ENCODE results near the gene CCNA2. TPM values are rescaled to one million over a fixed set of nuclear protein-coding genes. Genes with fewer than 3 reads are reported as not detected.

The CCNA2 gene
- total and polyA plus RNA-seq, 2 experiments from 2014 or later = 15.1 to 21.6 TPM

GRCh38 chr4:121794505-121795188 is 29.0 kb downstream of the CCNA2 start:
- Histone ChIP-seq H3K27ac (peak overlapping the region; percentile 27), H2AFZ (no peak overlapping the region), H3K4me2 (no peak overlapping the region), H3K4me1 (ENCODE audit: insufficient read depth) (peaks cover 4% of the 10 kb centered on the region), H3K4me3 (no peak overlapping the region), H3K9me2 (replicated peaks; ENCODE audit: insufficient read depth) (no peaks in the 10 kb centered on the region), H4K20me1 (ENCODE audit: insufficient read depth, poor library complexity, severe bottlenecking) (no peaks in the 10 kb centered on the region), H3K79me2 (no peaks in the 10 kb centered on the region), H3K36me3 (replicated peaks; ENCODE audit: insufficient read depth, low read depth) (no peaks in the 10 kb centered on the region), H3K9me3 (ENCODE audit: low read depth) (no peaks in the 10 kb centered on the region), H3K27me3 (no peaks in the 10 kb centered on the region)
- TF ChIP-seq EZH2phosphoT487 (IDR thresholded peaks at IDR 0.05; ENCODE audit: low read depth, severe bottlenecking, unreplicated experiment) (no peak), EZH2 (IDR thresholded peaks at IDR 0.05; ENCODE audit: borderline replicate concordance) (no peak), CTCF (IDR thresholded peaks at IDR 0.05; ENCODE audit: poor library complexity) (no peak)
- WGBS (ENCODE audit: low lambda C conversion rate, missing lambda C conversion rate) = 65% methylated on average over 5 of the region's 5 CpGs
- peak; percentile 20 for DNase-seq (ENCODE audit: low spot score)

GRCh38 chr4:121792966-121793365 is 30.7 kb downstream of the CCNA2 start:
- no peak for TF ChIP-seq EZH2 (IDR thresholded peaks at IDR 0.05; ENCODE audit: borderline replicate concordance)
- no peak for TF ChIP-seq EZH2phosphoT487 (IDR thresholded peaks at IDR 0.05; ENCODE audit: low read depth, severe bottlenecking, unreplicated experiment)
- no peak for TF ChIP-seq CTCF (IDR thresholded peaks at IDR 0.05; ENCODE audit: poor library complexity)
- no peak for DNase-seq (ENCODE audit: low spot score)
- Histone ChIP-seq H3K9me3 (ENCODE audit: low read depth) (no peaks in the 10 kb centered on the region), H3K4me1 (ENCODE audit: insufficient read depth) (peaks cover 4% of the 10 kb centered on the region), H2AFZ (no peak overlapping the region), H3K79me2 (no peaks in the 10 kb centered on the region), H3K9me2 (replicated peaks; ENCODE audit: insufficient read depth) (no peaks in the 10 kb centered on the region), H3K4me2 (no peak overlapping the region), H3K27ac (no peak overlapping the region), H3K27me3 (no peaks in the 10 kb centered on the region), H4K20me1 (ENCODE audit: insufficient read depth, poor library complexity, severe bottlenecking) (no peaks in the 10 kb centered on the region), H3K36me3 (replicated peaks; ENCODE audit: insufficient read depth, low read depth) (no peaks in the 10 kb centered on the region), H3K4me3 (no peak overlapping the region)
- 85% methylated on average over 2 of the region's 2 CpGs for whole genome bisulfite sequencing (ENCODE audit: low lambda C conversion rate, missing lambda C conversion rate)

DNA sequence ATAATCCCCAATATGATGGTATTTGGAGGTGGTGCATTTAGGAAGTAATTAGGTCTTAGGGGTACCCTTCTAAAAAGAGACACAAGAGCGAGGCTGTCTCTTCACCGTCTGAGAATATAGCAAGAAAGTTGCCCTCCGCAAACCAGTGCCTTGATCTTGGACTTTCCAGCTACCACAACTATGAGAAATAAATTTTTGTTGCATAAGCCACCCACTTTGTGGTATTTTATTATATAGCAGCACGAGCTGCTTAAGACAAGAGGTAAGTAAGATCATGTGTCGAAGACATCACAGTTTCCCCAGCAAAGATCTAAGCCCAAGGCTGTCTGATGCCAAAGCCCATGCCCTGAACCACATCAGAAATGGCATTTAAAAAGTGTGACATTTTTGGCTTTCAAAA is 32.2 kb downstream of the CCNA2 start:
- Histone ChIP-seq H3K4me1 (ENCODE audit: insufficient read depth) (peaks cover 4% of the 10 kb centered on the region), H3K27me3 (no peaks in the 10 kb centered on the region), H3K4me2 (no peak overlapping the region), H3K36me3 (replicated peaks; ENCODE audit: insufficient read depth, low read depth) (no peaks in the 10 kb centered on the region), H3K4me3 (no peak overlapping the region), H2AFZ (no peak overlapping the region), H4K20me1 (ENCODE audit: insufficient read depth, poor library complexity, severe bottlenecking) (no peaks in the 10 kb centered on the region), H3K27ac (no peak overlapping the region), H3K9me2 (replicated peaks; ENCODE audit: insufficient read depth) (no peaks in the 10 kb centered on the region), H3K9me3 (ENCODE audit: low read depth) (no peaks in the 10 kb centered on the region), H3K79me2 (no peaks in the 10 kb centered on the region)
- 84% methylated on average over 5 of the region's 5 CpGs for WGBS (ENCODE audit: low lambda C conversion rate, missing lambda C conversion rate)
- DNase-seq (ENCODE audit: low spot score) = no peak
- TF ChIP-seq EZH2phosphoT487 (IDR thresholded peaks at IDR 0.05; ENCODE audit: low read depth, severe bottlenecking, unreplicated experiment) = no peak
- TF ChIP-seq CTCF (IDR thresholded peaks at IDR 0.05; ENCODE audit: poor library complexity) = no peak
- TF ChIP-seq EZH2 (IDR thresholded peaks at IDR 0.05; ENCODE audit: borderline replicate concordance) = no peak

Data from hepatocyte (in vitro differentiated cells).